ENCODE results near the gene MTG1.

DNA sequence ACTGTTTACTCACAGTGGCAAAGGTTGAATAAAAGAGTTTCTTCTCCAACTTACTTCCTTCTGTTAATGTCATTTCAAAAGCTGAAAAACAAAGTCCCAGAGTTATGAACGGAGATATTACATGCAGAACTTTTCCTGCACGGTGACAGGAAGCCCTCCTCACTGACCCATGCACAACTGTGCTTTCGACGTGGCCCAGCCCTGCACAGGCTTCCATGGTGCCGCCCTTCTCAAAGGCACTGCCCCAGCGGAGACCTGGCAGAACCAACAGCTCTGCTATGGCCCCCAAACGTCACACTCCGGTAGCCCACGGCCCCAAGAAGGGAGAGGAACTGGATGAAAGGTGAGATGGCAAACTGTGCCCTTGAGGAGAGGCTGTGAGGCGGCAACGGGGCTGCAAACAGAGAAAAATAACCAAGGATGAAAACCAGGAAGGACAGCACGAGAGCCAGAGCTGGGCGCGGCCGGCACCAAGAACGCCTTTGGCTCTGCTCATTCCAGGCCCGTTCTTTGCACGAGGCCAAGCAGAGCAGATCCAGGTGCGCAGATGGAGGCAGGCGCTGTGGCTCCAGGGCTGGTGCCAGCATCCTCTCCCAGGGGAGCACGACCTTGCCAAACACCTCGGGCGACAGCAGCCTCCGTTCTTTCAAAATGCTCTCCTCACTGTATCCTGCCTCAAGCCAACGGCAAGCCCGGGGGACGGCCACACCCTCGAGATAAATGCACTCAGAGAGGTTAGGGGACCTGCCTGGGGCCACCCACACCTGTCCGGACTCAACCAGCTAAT is 29.1 kb upstream of the MTG1 start:
- TF ChIP-seq POLR2AphosphoS5 (IDR thresholded peaks at IDR 0.05) (no peak), POLR2A (IDR thresholded peaks at IDR 0.05) (no peak)
